Activated CD8-positive, alpha-beta memory T cell treated with anti-CD3 and anti-CD28 coated beads, Interleukin-2, amount 50 U/mL, for 48 hours (primary cell): ENCODE data around the gene SST.
"Not testable (repeated sequence)": the region's sequence is repeated elsewhere in the genome, so short reads cannot be mapped to it uniquely, and the experiment has no call there.

Source experiments
- DNase-seq: peaks from one replicate; pipeline ENCODE4 v3.0.0-alpha.2; 2020

SST gene

DNA sequence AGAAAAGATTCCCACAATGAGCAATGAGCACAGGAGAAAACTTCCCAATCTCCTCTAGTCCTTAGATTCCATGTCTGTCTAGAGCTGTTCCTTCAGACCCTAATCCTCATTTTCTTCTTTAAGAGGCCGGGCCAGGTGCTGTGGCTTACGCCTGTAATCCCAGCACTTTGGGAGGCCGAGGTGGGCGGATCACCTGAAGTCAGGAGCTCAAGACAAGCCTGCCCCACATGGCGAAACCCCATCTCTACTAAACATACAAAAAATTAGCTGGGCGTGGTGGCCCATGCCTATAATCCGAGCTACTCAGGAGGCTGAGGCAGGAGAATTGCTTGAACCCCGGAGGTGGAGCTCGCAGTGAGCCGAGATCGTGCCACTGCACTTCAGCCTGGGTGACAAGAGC lies 11.6 kb upstream of the SST start:
- DNase-seq, result not testable (repeated sequence)

DNA sequence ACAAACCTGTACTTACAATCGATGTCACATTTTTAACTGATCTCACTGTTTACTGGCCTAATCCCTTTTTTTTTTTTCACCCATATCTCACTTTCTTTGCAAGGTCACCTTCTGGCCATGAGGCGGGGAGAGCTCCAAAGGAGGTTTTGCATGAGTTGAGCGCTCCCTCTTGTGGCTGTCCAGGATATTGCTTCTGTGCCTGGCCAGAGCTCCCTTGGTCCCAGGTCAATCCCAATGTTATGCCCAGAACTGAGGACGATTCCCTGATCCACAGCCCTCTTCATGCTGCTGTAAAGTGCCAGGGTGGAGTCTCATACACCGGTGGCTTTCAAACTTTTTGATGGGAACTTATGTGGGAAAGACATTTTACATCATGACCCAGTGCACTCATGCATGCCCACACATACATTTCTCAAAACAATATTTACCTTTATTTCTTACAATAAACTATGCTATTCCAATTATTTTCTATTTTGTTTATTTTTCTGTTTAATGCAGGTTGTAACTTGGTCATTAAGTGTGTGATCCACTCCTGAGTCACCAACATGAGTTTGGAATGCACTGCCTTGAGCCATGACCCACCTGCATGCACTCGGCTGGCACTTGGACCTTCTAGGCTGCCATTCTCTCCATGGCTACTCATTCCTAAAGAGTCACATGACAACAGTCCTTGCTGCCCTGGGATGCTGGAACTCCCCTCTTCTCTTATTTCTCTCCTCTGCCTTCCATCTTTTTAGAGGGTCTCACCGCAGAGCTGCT lies 9.6 kb upstream of the SST start:
- DNase-seq, result peak; percentile 85

DNA sequence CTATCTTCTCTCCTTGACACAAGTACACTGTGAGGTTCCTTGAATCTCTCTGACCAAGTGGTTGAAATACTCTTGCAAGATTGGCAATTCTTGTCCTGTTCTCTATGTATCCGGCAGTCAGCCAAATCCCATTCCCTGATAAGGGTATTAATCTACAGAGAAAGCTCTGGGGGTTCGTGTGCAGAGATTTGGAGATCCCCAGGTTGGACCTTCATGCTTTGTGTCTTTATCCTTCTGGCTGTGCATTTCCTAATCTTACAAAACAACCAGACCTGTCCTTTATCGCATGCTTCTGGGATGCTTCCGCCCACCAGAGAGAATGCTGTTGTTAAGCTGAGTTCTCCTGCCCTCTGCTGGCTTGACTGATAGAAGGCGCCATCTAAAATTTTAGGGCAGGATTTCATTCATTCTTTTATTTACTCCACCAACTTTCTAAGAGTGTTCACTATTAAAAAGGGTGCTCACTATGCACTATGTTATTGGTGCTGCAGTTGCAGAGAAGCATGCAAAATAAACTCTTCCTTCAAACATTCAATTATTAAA lies 8.6 kb upstream of the SST start:
- DNase-seq, result no peak

DNA sequence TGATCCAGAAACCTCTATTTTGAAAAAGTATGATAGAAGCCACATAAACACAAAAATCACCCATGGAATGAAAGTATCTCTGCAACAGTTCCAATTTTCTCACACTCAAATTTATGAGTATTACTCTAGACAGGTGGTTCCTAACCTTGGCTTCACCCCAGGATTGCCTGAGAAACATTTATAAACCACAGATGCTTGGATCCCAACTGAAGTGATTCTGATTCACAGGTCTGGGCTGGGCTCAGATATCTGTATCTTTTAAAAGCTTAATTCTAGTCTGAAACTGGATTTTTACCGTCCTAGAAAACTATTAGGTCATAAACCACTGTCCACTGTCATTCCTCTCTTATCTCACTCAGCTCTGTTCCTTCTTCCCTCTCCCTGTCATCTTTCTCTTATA lies 7.4 kb upstream of the SST start:
- no peak for DNase-seq

DNA sequence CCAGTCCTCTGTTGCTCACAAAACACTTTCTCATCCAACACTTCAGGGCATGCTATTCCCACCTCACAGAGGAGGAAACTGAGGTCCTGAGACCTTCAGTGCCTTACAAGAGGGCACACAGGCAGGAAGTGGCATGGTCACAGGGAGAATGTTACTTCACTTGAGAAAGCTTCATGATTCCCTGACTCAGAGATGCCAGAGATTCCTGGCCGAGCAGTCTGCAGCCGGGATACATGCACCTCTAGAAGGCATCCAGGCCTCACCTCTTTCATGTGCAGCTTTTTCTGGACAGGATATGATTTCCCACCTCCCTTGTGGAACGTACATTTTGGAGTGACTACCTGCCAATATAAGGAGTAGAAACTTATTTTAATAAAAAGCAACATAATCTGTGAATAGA lies 2.8 kb upstream of the SST start:
- DNase-seq, result no peak

DNA sequence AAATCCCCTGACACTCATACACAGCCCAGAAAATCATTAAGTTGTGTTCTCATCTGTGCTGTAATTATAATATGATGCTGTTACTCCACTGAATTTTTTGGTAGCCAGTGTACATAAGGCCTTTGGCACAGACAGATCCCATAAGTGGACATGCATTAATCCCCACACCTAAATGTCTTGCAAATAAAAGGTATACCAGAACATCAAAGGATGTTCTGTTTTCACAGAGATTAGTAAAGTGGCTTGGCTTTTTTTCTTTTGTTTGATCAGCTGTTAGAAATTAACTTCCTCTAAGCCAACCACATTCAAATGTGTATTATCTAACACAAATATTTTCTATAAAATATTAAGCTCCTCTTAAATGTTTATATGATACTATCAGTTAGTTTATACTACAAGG lies 2.7 kb downstream of the SST start:
- no peak for DNase-seq

DNA sequence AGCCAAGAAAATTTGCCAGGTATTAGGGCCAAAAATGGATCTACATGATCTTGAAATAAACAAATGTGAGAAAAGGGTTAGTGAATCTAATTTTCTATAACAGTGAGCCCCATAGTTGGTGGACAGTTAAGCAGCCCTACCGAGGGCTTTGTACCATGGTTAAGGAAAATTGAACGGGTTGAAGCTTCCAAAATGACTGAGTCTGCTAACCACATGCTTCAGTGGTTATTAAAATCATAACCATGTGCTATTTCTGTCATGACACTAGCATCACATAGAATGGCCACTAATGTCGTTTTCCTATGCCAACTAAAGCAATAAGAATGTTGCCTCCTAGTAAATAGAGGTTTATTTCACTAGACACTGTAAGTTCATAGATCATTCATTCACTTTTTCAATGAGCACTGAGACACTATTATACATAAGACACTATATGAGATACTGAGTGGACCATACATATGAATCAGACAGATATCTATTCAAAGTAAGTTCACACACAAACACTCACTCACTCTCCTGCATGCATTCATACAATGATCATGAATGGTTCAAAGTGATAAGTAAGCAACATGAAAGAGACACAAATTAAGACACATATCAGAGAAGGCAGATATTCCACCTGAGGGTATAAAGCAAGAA lies 4.3 kb downstream of the SST start:
- DNase-seq, result no peak

DNA sequence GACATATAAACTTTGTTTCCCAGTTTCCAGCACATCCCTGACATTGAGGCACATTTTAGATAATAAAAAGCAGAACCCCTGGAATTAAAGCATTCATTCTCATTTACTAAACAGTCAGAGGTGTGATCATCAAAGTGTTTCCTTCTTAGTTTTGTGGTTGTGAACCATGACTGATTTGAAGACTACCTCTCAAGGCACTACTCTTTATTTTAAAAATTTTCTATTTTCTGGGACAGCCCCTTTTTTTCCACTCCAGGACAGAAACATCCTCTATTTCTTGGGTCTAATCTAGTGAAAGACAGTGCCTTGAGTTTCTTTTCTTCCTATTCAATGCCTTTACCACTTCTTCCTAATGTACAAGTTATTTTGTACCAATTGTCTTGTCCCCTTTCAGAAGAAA lies 5.2 kb downstream of the SST start:
- DNase-seq, result no peak

DNA sequence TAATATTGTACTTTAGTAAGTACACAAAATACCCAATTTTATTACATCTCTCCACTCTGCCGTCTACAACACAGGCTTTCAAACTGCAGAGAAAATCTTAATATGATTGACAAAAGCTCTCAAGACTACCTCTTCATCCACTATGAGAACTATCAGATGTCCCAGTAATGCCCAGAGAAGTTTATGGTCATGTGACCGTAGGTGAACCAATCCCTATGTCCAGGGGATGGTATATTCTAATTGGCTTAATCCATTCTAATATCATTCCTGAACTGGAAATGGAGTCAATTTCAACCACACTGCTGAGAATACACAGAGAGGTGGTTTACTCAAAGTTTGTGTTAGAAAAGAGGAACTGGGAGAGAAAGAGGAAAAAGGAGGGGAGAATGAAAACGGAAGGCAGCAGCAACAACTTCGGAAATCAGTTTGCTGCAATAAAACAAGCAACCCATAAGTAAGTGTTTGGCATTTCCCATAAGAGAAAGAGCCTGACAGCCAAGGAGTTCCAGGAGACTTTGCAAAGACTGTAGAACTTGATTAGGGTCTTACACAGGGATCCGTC lies 7.3 kb downstream of the SST start:
- DNase-seq, result no peak

DNA sequence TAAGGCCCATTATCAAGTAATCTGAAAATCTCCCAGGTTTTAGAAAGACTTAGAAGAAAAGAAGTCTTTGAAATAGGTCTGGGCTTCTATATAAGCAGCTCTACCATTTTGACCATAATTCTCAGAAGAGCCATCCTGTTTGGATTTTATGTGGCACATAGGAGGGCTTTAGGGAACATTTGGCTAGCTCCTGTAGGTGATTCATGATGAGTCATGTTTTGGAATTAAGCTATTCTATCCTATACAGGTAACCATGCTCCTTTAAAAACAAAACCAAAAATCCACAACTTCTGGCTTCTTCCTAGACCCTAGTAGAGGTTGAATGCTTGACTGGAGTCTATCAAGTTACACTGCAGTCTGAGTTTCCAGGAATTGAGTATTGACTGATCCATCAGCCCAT lies 8.9 kb downstream of the SST start:
- no peak for DNase-seq

DNA sequence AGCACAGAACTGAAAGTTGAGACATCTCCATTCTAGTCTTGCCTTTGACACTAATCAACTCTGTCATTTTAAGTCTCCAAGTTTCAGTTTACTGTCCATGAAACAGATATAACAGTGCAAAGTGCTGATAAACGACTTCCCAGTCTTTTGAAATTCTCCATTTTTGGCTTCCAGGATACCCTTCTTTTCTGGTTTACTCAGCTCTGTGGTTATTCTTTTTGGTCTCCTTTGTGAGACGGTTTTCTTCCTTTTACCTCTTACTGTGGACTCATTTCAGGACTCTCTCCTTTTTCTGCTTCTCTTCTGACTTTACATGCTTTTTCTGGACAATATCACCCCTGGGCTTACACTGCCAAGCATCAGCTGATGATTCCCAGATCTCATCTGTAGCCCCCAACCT lies 18.9 kb downstream of the SST start:
- no peak for DNase-seq

DNA sequence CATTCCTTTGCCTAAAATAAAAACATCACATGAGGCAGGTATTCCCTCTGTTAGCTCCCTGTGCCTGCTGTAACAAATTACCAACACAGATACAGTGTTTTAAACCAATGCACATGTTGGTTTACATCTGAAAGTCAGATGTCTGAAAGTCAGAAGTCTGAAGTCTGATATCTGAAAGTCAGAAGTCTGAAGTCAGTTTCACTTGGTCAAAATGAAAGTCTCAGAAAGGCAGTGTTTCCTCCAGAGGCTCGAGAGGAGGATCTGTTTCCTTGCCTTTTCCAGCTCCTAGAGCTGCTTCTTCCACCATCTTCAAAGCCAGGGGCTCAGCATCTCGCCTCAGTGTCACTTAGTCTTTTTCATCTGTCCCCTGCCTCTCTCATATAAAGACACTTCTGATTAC lies 22.0 kb downstream of the SST start:
- DNase-seq, result no peak

DNA sequence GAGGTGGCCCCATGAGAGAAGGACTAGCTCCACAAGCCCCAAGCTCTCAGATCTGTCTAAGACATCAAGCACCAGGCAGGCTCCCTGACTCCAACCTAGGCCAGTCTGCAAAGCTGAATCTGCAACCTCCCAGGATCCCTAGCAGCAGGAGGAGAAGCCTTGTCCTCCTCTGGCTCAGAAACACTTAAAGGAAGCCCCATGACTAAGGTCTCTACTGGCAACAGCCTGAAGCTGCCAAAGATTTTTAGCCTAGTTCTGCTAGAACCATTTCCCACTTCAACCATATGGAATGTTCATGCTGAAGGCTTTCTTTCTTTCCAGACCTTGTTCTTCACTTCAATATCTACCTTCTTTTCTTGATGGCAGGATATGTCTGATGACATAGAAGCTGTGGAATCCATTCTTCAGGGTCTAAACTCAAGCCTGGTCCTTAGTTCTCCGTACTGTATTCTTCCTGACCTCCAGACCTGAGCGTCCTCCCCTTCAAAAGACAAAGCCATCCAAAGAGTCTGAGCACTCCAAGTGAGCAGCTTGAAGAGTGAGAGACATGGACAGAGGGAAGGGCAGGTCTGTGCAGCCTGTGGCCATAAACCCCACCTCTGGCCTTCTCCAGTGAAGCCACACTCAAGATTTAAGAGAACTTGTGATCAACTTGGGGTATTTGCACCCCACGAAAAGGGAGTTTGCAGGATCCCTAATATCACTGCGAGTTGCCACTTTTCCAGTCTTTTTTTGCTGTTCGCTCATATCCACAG lies 23.1 kb downstream of the SST start:
- no peak for DNase-seq

DNA sequence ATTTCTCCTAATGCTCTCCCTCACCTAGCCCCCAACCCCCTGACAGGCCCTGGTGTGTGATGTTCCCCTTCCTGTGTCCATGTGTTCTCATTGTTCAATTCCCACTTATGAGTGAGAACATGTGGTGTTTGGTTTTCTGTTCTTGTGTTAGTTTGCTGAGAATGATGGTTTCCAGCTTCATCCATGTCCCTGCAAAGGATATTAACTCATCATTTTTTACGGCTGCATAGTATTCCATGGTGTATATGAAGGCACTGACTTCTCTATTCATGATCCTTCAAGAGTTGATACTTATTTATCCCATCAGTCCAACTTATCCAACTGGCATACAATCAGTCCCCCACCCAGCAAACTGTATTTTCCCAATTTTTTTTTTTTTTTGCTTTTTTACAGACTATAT lies 24.8 kb downstream of the SST start:
- DNase-seq, result not testable (repeated sequence)

DNA sequence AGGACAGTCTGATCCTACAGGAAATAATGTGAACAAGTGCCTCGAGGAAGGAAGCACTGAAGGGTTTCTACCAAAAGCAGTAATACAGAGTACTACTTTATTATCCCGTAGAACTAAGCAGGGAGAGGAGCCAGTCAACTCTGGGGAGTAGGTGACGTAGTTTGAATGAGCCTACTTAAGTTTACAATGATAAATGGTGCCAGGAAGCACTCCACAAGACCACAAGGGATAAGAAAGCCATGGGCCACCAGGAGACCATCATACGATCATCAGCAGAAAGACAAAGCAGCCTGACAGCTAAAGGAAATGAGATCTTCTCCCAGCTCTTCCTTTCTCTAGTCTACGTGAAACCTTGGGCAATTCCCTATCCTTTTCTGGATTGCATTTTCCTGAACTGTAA lies 27.3 kb downstream of the SST start:
- DNase-seq, result no peak

DNA sequence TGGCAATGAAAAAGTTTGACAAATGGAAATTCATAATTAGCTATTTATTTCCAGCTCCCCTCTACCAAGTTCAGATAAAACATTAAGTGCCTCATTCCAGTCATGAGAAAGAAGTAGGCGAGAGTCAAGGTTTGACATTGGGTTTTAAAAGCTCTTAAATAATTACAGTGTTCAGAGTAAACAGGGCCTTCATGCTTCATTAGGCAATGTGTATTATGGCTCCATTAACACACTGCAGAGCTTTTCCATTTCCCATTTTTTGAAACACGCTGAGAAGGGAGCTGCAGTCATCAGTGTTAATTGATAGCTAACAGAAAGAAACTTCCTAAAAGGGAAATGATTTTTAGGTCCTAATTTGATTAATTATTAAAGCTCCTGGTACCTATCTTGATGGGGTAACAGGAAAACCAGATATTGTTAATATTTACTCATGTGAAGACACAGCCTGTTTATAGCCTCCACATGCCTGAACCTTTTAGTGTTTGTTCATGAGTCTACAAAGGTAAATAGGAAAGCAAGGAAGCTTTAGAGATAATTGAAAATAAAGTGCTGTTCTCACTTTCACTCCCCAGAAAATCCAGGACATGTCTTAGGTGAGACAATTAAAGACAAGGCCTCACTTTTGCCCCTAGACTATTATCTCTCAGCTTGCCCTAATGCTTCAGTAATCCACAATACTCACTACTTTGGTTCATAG lies 28.7 kb downstream of the SST start:
- no peak for DNase-seq

DNA sequence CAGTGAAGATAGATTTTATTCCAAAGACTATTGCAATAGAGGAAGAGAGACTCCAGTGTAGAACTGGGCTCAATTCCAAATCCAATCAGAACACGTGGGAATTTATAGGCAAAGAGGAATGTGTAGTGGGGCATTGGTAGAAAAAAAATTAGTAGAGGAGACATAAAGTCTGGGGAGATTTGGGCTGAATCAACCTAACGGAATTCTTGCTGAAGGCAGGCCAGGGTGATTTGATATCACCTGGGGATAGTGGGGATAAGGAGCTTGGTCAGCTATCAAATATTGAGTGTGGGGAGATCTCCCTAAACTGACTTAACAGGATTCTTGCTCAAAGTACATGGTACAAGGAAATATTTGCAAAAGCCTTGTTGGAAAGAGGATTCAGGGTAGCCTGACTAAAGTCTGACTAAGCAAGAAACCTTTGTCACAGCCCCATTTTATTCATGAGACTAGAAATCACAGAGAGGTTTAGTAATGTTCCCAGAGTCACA lies 29.6 kb downstream of the SST start:
- no peak for DNase-seq

DNA sequence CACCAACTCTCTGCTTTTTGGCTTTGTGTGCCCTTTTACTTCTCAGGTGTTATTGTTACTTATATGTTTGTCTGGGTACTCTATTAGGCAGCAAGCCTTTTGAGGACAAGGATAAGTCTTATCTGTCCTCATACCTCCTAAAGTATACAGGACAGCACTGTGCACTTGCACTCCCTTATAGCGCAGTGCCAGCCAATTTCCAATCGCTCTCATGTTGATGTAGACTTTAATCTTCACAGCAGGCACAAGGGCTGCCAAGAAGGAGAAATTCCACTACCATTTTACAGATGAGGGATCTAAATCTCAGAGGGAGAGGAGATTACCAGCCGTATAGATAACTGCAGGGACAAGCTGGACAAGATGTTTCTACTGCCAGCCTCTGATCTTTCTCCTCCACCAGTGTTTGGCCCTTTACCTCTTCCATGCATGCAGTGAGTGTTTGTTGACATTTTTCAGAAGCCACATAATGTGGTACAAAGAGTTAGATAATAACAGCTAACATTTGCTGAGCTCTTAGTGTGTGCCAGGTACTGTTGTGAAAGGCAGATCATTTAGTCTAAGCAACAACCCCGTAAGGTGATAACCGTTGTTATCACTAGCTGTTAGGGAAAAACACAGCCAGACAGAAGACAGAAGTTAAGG lies 30.1 kb downstream of the SST start:
- DNase-seq, result no peak

DNA sequence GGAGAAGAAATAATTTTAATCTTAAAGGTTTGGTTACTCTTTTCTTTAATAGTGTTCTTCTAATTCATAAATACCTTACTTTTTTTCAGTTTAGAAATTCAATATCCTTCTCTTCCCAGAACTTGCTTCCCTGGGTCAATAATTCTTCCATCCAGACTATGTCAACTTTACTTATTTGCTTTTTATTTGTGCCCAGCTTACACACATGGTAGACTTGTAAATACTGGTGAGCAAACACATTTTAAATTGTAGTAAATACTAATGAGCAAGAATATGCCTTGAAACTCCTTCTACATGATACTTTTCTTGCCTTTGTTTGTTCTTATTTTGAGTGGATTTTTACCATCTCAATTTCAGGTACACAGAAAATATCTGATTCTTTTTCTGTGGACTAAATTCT lies 33.7 kb downstream of the SST start:
- no peak for DNase-seq

DNA sequence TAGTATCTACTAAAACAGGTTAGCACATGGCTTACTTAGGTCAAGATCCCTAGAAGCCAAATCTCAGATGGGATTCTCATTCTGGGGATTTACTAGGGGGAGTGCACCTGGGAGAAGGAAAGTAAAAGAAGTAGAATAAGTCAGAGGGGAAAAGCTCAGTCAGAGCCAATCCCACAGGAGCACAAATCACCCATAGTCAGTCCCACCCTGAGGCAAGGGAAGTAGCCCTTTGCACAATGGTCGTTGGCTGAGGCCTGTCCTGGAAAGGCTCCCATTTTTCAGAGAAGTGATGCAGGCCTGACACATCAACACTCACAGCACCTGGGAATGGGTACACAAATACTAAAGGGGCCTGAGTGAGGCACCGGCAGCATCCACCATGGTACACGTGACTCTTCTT lies 39.8 kb downstream of the SST start:
- no peak for DNase-seq

DNA sequence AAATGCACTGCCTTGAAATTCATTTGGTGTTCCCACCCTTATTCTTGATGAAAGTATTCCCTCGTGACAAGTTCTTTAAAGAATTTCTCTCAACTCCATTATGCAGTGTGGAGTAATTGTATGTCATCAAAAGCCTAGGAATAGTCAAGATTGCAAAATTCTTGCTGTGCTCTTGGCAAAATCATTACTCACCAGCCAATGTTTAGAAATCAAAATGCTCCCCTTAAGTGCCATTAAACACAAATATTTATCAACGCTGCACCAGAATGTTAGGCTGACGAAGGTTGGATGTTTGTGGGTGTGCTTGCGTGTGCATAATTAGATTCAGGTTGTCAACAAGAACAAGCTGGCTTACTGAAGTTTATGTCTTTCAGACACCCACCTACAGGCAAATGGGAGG lies 40.5 kb downstream of the SST start:
- DNase-seq, result no peak

DNA sequence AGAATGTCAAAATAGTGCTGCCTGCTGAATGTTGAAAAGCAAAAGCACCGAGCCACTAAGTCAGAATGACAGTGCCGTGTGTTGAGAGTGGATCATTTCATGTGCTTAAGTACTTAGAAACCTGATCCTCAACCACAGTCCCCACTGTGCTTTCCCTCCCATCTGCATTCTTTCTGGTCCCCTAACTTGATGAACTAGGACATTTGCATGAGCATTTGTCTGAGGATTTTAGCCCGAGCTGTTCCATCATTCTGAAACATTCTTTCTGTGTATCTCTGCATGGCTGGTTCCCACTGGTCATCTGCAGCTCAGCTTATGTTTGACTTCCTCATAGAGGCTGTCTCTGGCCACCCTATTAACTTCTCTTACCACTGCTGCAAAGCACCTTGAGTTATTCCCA lies 42.0 kb downstream of the SST start:
- no peak for DNase-seq
